ENCODE results near the gene PI4KA.
"Not testable (repeated sequence)": the region's sequence is repeated elsewhere in the genome, so short reads cannot be mapped to it uniquely, and the experiment has no call there.

Gene PI4KA

DNA sequence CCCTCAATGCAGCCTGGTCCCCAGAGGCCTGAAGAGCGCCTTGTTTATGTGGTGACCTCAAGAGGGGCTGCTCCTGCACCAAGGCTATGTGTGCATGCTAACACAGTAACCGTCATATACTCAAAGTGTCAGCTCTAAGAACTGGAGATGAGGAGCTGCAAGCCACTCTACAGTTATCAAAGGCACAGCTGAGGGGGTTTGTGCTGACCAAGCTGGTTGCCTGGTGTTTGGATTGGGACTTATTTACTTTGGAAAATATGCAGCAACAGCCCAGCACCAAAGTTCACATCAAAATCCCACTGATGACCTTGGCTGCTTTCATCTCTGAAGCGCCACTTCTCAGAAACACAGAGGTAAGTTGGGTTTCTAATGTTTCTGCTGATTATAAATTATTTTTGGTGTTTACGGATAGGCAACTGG lies 84.8 kb downstream of the PI4KA start, which contains the start of gene SERPIND1:
Gene SERPIND1, plus strand, starts transcription at position 321 of the 420 bp plus-strand sequence. CDS start 5,200 bp downstream, outside the sequence.
- DNase-seq: no peak

- no peak for DNase-seq
Measured at GRCh38 chr22:20771918-20772625, 86.5 kb downstream of the PI4KA start.

- DNase-seq: not testable (repeated sequence)
Measured at GRCh38 chr22:20769496-20769826, 89.2 kb downstream of the PI4KA start.

DNA sequence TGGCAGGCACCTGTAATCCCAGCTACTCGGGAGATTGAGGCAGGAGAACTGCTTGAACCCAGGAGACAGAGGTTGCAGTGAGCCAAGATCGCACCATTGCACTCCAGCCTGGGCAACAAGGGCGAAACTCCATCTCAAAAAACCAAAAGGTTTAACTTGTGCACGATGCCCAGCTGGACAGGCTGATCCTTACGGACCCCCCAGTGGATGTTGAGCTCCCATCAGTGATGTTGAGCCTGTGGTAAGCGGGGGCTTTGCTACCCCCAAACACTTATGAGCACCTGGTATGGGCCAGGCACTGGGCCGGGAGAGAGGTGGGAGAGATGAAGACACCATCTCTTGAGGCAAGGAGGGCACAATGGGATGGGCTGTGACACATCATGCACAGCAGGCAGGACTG lies 92.1 kb downstream of the PI4KA start:
- no peak for DNase-seq

- no peak for DNase-seq
Measured at GRCh38 chr22:20765938-20766337, 92.7 kb downstream of the PI4KA start.

DNA sequence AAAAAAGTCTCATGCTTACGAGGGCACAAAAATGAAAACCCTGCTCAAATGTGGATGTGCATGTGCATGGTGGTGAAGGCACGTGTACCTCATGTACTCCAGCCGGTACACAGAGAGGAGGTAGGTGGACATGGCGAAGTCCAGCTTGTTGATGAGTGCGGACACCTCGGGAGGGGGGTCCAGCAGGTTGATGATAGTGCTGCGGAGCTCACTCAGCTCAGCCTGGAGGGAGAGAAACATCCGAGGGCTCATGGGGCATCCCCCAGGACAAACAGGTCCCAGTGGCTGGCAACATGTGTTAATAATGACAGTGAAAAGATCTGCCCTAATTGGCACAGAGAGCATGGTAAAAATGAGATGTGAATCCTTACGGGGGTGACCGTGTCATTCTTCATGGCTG lies 93.9 kb downstream of the PI4KA start:
- no peak for DNase-seq

- no peak for DNase-seq
Measured at GRCh38 chr22:20764471-20764720, 94.2 kb downstream of the PI4KA start.

GRCh38 chr22:20763630-20764470 lies 94.8 kb downstream of the PI4KA start:
- DNase-seq: no peak

- no peak for DNase-seq
Measured at GRCh38 chr22:20762233-20762796, 96.3 kb downstream of the PI4KA start.

DNA sequence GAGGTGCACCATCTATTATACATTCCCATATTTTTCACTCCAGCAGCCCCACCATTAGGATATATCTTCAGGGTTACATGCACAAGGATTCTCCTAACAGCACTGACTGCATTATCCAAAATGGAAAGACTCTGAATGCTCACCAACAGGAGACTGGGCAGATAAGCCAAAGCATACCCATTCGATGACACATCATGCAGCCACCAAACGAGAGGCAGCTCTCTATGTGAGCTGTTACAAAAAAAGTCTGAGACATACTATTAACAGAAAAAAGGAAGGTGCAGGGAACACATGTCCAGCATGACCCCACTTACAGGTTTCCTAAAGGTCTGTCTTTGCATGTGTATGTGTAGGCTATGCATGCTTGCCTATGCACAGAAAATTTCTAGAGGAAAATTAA lies 97.1 kb downstream of the PI4KA start:
- DNase-seq: no peak

- no peak for DNase-seq
Measured at GRCh38 chr22:20760084-20760483, 98.5 kb downstream of the PI4KA start.

DNA sequence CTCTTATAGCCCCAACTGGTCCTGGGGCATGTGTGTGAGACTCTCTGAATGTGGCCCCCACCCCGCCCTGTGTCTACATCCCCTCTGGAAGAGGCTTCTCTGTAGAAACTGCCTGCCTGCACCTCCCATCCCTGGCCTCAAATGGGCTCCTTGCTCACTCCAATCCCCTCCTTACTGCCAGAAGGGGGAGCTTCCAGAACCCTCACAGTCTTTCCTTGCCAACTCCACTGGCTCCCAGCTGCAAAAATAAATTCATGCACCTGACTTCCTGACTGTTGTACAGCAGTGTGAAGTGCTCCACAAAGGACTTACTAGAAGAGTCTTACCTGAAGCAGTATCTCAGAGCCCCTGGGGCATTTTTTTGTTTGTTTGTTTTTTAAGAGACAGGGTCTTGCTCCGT lies 99.9 kb downstream of the PI4KA start:
- DNase-seq: no peak

DNA sequence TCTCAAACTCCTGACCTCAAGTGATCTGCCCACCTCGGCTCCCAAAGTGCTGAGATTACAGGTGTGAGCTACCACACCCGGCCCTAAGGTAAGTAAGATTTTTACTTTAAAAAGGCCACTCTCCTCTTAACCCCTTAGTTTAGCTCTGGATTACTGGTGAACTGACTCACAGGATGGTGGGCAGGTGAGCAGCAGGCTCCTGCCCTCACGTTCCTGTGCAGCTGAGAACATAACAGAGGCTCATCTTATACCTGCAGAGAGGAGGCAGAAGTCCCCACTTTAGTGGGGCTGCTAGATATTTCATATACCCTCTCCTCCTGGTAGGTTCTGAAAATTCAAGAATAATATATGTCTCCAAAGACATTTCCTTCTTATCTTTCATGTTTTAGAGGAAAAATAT lies 101.8 kb downstream of the PI4KA start:
- no peak for DNase-seq

DNA sequence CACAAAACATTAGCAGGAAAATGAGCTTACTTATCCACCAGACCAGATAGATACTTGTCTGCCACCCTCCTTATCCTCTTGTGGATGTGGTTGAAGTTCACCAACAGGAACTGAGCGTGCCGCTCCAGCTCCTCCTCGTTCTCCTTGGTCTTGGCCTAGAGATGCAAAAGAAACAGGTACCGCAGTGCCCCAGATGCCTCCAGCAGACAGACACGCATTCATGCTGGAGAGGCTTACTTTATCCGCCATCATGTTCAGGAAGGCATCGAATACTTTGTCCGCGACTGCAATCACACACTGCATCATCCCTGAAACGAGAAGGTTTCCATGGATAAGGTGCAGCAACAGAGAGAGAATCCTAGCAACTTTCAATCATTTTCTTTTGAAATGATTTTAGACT lies 105.7 kb downstream of the PI4KA start:
- no peak for DNase-seq

GRCh38 chr22:20752104-20752741 lies 106.4 kb downstream of the PI4KA start:
- DNase-seq: no peak

DNA sequence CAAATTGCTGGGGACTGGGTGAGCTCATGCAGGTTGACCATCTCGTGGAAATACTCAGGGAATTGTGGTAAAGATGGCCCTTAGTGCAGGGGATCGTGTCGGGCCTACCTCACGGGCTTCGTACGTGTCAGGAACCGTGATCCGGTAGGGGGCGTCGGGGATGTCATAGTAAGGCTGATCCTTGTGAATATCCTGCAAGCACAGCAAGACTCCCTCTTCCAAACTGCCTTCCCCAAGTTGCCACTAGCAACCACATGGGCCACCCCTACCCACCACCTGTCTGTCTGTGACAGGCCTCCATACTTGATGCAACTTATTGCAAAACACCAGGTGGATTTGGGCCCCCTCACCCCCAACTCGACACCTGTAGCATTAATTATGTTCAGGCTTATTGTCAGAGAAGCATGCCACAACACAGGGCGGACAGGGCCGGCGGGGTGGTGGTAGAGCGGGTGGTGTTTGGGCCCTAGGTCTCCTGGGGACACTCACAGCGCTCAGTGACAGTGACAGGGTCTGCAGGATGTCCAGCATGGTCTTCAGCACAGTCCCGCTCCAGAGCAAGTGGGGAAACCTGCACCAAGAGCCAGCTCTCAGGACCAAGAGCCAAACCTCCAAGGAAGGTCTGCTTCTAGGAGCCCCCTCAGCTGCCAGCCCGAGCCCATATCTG lies 107.3 kb downstream of the PI4KA start:
- DNase-seq: no peak

- DNase-seq: no peak
Measured at GRCh38 chr22:20750461-20751184, 108.0 kb downstream of the PI4KA start.

- no peak for DNase-seq
Measured at GRCh38 chr22:20749453-20749852, 109.2 kb downstream of the PI4KA start.

GRCh38 chr22:20748731-20749428 lies 109.7 kb downstream of the PI4KA start:
- DNase-seq: no peak

DNA sequence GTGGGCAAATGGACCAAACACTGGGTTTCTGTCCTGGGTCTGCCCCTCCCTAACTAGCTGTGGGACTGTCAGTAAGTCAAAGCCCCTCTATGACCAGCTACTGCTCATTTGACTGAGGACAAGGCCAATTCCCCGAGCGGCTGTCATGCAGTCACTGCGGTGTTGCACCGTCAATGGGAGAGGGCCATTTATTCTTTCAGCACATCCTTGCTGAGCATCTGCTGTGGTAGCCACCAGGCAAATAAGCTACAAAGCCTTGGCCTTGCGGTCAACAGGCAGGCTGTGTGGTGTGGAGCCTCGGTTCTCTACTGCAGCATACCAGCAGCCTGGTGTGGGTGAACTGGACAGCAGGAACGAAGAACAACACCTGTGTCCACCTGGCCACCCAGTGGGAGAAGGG lies 110.5 kb downstream of the PI4KA start:
- no peak for DNase-seq

GRCh38 chr22:20747223-20747622 lies 111.4 kb downstream of the PI4KA start:
- DNase-seq: no peak
